Thoracic aorta (tissue), 2 donors: ENCODE results near the gene DCDC2C. TPM values are rescaled to one million over a fixed set of nuclear protein-coding genes. Genes with fewer than 3 reads are reported as not detected.

ENCODE experiments used
- ATAC-seq: fragments of 150-250 bp; one replicate; pipeline ENCODE4 v1.8.0; 2017; ENCODE audit warnings: low read depth; ENCODE audit not compliant: insufficient number of reproducible peaks, low FRiP score
- DNase-seq: peaks from one replicate; pipeline ENCODE4 v3.0.0-alpha.2; 2020; ENCODE audit warnings: low spot score
- H3K27ac ChIP-seq, 2 donors: fragments of 200-600 bp; sonication (generic); 1 replicate in 1 of 2; 2 replicates in 1 of 2; pipeline ENCODE4 v1.5.1; 2016; ENCODE audit warnings: mild to moderate bottlenecking in 2 of 2, moderate library complexity in 2 of 2
- H3K27me3 ChIP-seq: fragments of 200-600 bp; sonication (generic); replicated peaks from 2 replicates; pipeline ENCODE4 v1.6.0; 2016; ENCODE audit warnings: mild to moderate bottlenecking; ENCODE audit not compliant: insufficient read depth
- H3K36me3 ChIP-seq: fragments of 200-600 bp; sonication (generic); one replicate; pipeline ENCODE4 v1.5.1; 2016
- H3K4me1 ChIP-seq, 2 donors: fragments of 200-600 bp; sonication (generic); 1 replicate in 1 of 2; 2 replicates in 1 of 2; pipeline versions ENCODE4 v1.5.1 to v1.6.0; 2016; ENCODE audit warnings: low read depth in 2 of 2, mild to moderate bottlenecking in 1 of 2; ENCODE audit not compliant: control insufficient read depth in 1 of 2
- H3K4me3 ChIP-seq: fragments of 200-600 bp; sonication (generic); 2 replicates; pipeline ENCODE4 v1.5.1; 2016; ENCODE audit warnings: mild to moderate bottlenecking
- H3K9me3 ChIP-seq: fragments of 200-600 bp; sonication (generic); 2 replicates; pipeline ENCODE4 v1.5.1; 2016
- CTCF ChIP-seq: fragments of 200-600 bp; sonication (generic); IDR thresholded peaks from one replicate; pipeline ENCODE4 v1.5.1; 2019; ENCODE audit warnings: antibody characterized with exemption
- total RNA-seq, 2 donors: library from RNA; depleted of rRNA; stranded (reverse); fragments of >200 nt; gene quantifications; one replicate each; pipeline versions ENCODE4 v1.1.0 to v1.2.3, GENCODE V29; 2016

DCDC2C gene
- total RNA-seq, 2 donors from 2014 or later, result 6.6 to 13.1 TPM

- Histone ChIP-seq H3K27ac (no peak overlapping the region), H3K4me1 (peaks cover 2 to 22% of the 10 kb centered on the region in 2 donors), H3K9me3 (no peaks in the 10 kb centered on the region), H3K36me3 (no peaks in the 10 kb centered on the region), H3K27me3 (no peaks in the 10 kb centered on the region), H3K4me3 (no peak overlapping the region)
- no peak for TF ChIP-seq CTCF
- ATAC-seq, result no peak
- DNase-seq, result no peak
Observed at GRCh38 chr2:3712424-3712823, 9.0 kb downstream of the DCDC2C start.

- no peak for TF ChIP-seq CTCF
- no peaks in the 10 kb centered on the region for H3K9me3 ChIP-seq
- H3K27ac ChIP-seq, result no peak overlapping the region
- H3K36me3 ChIP-seq, result no peaks in the 10 kb centered on the region
- no peaks in the 10 kb centered on the region for H3K27me3 ChIP-seq
- no peak overlapping the region for H3K4me3 ChIP-seq
- peaks cover 0 to 17% of the 10 kb centered on the region in 2 donors for H3K4me1 ChIP-seq
- ATAC-seq, result no peak
- no peak for DNase-seq
Observed at GRCh38 chr2:3712831-3713503, 9.6 kb downstream of the DCDC2C start.

- ATAC-seq (no peak), DNase-seq (no peak)
- no peaks in the 10 kb centered on the region for H3K36me3 ChIP-seq
- H3K27me3 ChIP-seq, result no peaks in the 10 kb centered on the region
- TF ChIP-seq CTCF, result no peak
- H3K9me3 ChIP-seq, result no peaks in the 10 kb centered on the region
- no peak overlapping the region for H3K4me3 ChIP-seq
- no peaks in the 10 kb centered on the region for H3K4me1 ChIP-seq
- no peak overlapping the region for H3K27ac ChIP-seq
Observed at GRCh38 chr2:3718679-3719078, 15.3 kb downstream of the DCDC2C start.

GRCh38 chr2:3725002-3725401, 21.6 kb downstream of the DCDC2C start:
- Histone ChIP-seq H3K4me3 (no peak overlapping the region), H3K36me3 (no peaks in the 10 kb centered on the region), H3K9me3 (no peaks in the 10 kb centered on the region), H3K27ac (no peak overlapping the region), H3K27me3 (no peaks in the 10 kb centered on the region), H3K4me1 (peaks cover 0 to 9% of the 10 kb centered on the region in 2 donors)
- no peak for TF ChIP-seq CTCF
- no peak for DNase-seq
- ATAC-seq, result no peak

- Histone ChIP-seq H3K36me3 (no peaks in the 10 kb centered on the region), H3K4me3 (no peak overlapping the region), H3K27me3 (no peaks in the 10 kb centered on the region), H3K9me3 (no peaks in the 10 kb centered on the region), H3K4me1 (peaks cover 0 to 9% of the 10 kb centered on the region in 2 donors), H3K27ac (no peak overlapping the region)
- DNase-seq (no peak), ATAC-seq (no peak)
- no peak for TF ChIP-seq CTCF
Observed at GRCh38 chr2:3725458-3726250, 22.3 kb downstream of the DCDC2C start.
